Kidney epithelial cell (primary cell): ENCODE data around the gene ALDH1B1. TPM values are rescaled to one million over a fixed set of nuclear protein-coding genes. Genes with fewer than 3 reads are reported as not detected.

Source experiments
- DNase-seq: peaks from one replicate; pipeline ENCODE4 v3.0.0-alpha.2; 2010; ENCODE audit warnings: low read depth
- H3K27me3 ChIP-seq: 2 replicates; pipeline ENCODE4 v1.6.0; 2011; ENCODE audit warnings: low read length; ENCODE audit not compliant: control insufficient read depth, insufficient read depth
- H3K36me3 ChIP-seq: 2 replicates; pipeline ENCODE4 v1.5.1; 2011; ENCODE audit warnings: low read length; ENCODE audit not compliant: control insufficient read depth, insufficient read depth
- H3K4me3 ChIP-seq: 2 replicates; pipeline ENCODE4 v1.5.1; 2011; ENCODE audit warnings: low read depth, mild to moderate bottlenecking, control low read depth, low read length
- CTCF ChIP-seq: IDR thresholded peaks from 2 replicates; pipeline ENCODE4 v1.5.1; 2011; ENCODE audit warnings: mild to moderate bottlenecking, moderate library complexity, low read length, control low read depth, inconsistent platforms; ENCODE audit not compliant: insufficient read depth, poor library complexity, severe bottlenecking
- total RNA-seq: library from RNA; depleted of rRNA; stranded (reverse); fragments of >200 nt; gene quantifications from 2 replicates; pipeline ENCODE4 v1.2.3, GENCODE V29; 2015

ALDH1B1 gene
- total RNA-seq, 1 donor from 2014 or later: 87.2 TPM

GRCh38 chr9:38435521-38435920 lies 43.0 kb downstream of the ALDH1B1 start:
- Histone ChIP-seq H3K27me3 (no peaks in the 10 kb centered on the region), H3K4me3 (no peak overlapping the region), H3K36me3 (no peaks in the 10 kb centered on the region)
- no peak for TF ChIP-seq CTCF
- DNase-seq: no peak

GRCh38 chr9:38436708-38437107 lies 44.2 kb downstream of the ALDH1B1 start:
- Histone ChIP-seq H3K27me3 (no peaks in the 10 kb centered on the region), H3K4me3 (no peak overlapping the region), H3K36me3 (no peaks in the 10 kb centered on the region)
- DNase-seq: no peak
- no peak for TF ChIP-seq CTCF

- no peak for TF ChIP-seq CTCF
- DNase-seq: peak; percentile 45
- no peaks in the 10 kb centered on the region for H3K36me3 ChIP-seq
- no peak overlapping the region for H3K4me3 ChIP-seq
- H3K27me3 ChIP-seq: no peaks in the 10 kb centered on the region
Measured at GRCh38 chr9:38437193-38437823, 44.8 kb downstream of the ALDH1B1 start.

DNA sequence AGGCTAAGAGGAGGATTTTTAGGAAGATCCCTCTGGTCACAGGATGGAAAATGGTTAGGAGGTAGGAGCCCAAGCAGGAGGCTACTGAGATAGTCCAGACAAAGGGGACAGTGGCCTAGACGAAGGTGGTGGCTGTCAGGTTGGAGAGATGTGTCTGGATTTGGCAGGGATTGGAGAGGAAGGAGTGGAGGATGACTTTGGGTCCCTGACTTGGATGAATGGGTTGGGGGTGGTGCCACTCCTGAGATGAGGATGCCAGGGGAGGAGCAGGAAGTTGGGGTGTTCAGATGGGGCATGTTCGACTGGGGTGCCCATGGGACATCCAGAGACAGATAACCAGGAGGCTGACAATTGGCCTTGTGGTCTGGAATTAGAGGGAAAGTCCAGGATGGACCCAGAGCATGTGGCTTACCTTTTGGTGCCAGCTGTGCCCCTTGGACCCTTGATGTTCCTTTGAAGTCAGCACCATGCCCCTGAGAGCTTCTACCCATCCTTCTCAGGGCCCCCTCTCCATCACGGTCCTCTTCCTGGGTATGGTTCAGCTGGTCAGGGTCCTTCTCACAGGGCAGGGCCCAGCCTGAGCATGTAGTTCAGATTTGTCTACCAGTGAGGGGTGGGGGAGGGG lies 46.9 kb downstream of the ALDH1B1 start:
- no peak for DNase-seq
- TF ChIP-seq CTCF: no peak
- Histone ChIP-seq H3K27me3 (no peaks in the 10 kb centered on the region), H3K4me3 (no peak overlapping the region), H3K36me3 (no peaks in the 10 kb centered on the region)

- H3K4me3 ChIP-seq: no peak overlapping the region
- no peaks in the 10 kb centered on the region for H3K36me3 ChIP-seq
- no peaks in the 10 kb centered on the region for H3K27me3 ChIP-seq
- no peak for TF ChIP-seq CTCF
- DNase-seq: no peak
Measured at GRCh38 chr9:38439916-38440301, 47.4 kb downstream of the ALDH1B1 start.

- TF ChIP-seq CTCF: no peak
- DNase-seq: no peak
- H3K36me3 ChIP-seq: no peaks in the 10 kb centered on the region
- H3K27me3 ChIP-seq: no peaks in the 10 kb centered on the region
- H3K4me3 ChIP-seq: no peak overlapping the region
Measured at GRCh38 chr9:38440516-38440915, 48.0 kb downstream of the ALDH1B1 start.
